Esophagus squamous epithelium (tissue), 5 donors: ENCODE data around the gene TMEM229A. TPM values are rescaled to one million over a fixed set of nuclear protein-coding genes. Genes with fewer than 3 reads are reported as not detected.

Source experiments
- DNase-seq: peaks from one replicate; lab custom pipeline; 2025; lab: John Stamatoyannopoulos, UW
- H3K27ac ChIP-seq, 4 donors: fragments of 200-600 bp; sonication (generic); one replicate each; pipeline ENCODE4 v1.5.1; 2016 to 2019; ENCODE audit warnings: mild to moderate bottlenecking in 1 of 4
- H3K27me3 ChIP-seq, 4 donors: fragments of 200-600 bp; sonication (generic); 1 replicate in 3 of 4; 2 replicates in 1 of 4; pipeline versions ENCODE4 v1.5.1 to v1.6.0; 2017 to 2021; ENCODE audit warnings: antibody characterized with exemption in 1 of 4
- H3K36me3 ChIP-seq, 3 donors: fragments of 200-600 bp; sonication (generic); one replicate each; pipeline ENCODE4 v1.5.1; 2016 to 2019
- H3K4me1 ChIP-seq, 3 donors: fragments of 200-600 bp; sonication (generic); one replicate each; pipeline ENCODE4 v1.5.1; 2017 to 2019
- H3K4me3 ChIP-seq, 4 donors: fragments of 200-600 bp; sonication (generic); 1 replicate in 3 of 4; 2 replicates in 1 of 4; pipeline ENCODE4 v1.5.1; 2016 to 2019; ENCODE audit warnings: mild to moderate bottlenecking in 2 of 4, moderate library complexity in 1 of 4
- H3K9me3 ChIP-seq, 3 donors: fragments of 200-600 bp; sonication (generic); one replicate each; pipeline ENCODE4 v1.5.1; 2016 to 2019
- CTCF ChIP-seq, 6 experiments: fragments of 450-650 bp in 4 of 6; fragments of 200-600 bp in 2 of 6; sonication (generic) in 2 of 6; IDR thresholded peaks; one replicate each; pipeline ENCODE4 v1.5.1; 2016 to 2019; ENCODE audit warnings: antibody characterized with exemption in 6 of 6, mild to moderate bottlenecking in 4 of 6, moderate library complexity in 4 of 6
- POLR2A ChIP-seq, 4 donors: fragments of 450-650 bp; IDR thresholded peaks; one replicate each; pipeline ENCODE4 v1.6.1; 2017; ENCODE audit warnings: antibody characterized with exemption in 4 of 4, mild to moderate bottlenecking in 4 of 4, moderate library complexity in 3 of 4
- WGBS, 2 donors: methylation state at CpG; one replicate each; pipeline ENCODE4 v1.1.5; 2018; 5-methylcytosine and 5-hydroxymethylcytosine counted together
- intact Hi-C: fragments of 100-400 bp; cut with DNase I; formaldehyde crosslinking; loops from one replicate; pipeline ENCODE4 v1.15.0; 2022
- total RNA-seq, 4 donors: library from RNA; depleted of rRNA; stranded (reverse); fragments of >200 nt; gene quantifications; one replicate each; pipeline ENCODE4 v1.1.0, GENCODE V29; 2016
- donor health status: DM: yes; HTN: yes; CAD: no.

The TMEM229A gene
- total RNA-seq, 4 donors from 2014 or later = not detected

GRCh38 chr7:124059375-124059774 is 26.5 kb upstream of the TMEM229A start:
- Histone ChIP-seq H3K36me3 (no peaks in the 10 kb centered on the region), H3K4me3 (no peak overlapping the region), H3K9me3 (no peaks in the 10 kb centered on the region), H3K27ac (no peak overlapping the region), H3K27me3 (no peaks in the 10 kb centered on the region), H3K4me1 (no peaks in the 10 kb centered on the region)
- DNase-seq = no peak
- WGBS, 2 donors = 49 to 57% methylated on average over 4 of the region's 4 CpGs
- intact Hi-C loops = no loop called here
- TF ChIP-seq POLR2A (IDR thresholded peaks at IDR 0.05) = no peak
- TF ChIP-seq CTCF (IDR thresholded peaks at IDR 0.05) = no peak

- TF ChIP-seq POLR2A (IDR thresholded peaks at IDR 0.05) (no peak), CTCF (IDR thresholded peaks at IDR 0.05) (no peak)
- no peaks in the 10 kb centered on the region for H3K9me3 ChIP-seq
- no peak overlapping the region for H3K4me3 ChIP-seq
Measured at GRCh38 chr7:124058515-124058914, 25.6 kb upstream of the TMEM229A start.

GRCh38 chr7:124057872-124058271 is 25.0 kb upstream of the TMEM229A start:
- TF ChIP-seq POLR2A (IDR thresholded peaks at IDR 0.05) = no peak
- TF ChIP-seq CTCF (IDR thresholded peaks at IDR 0.05) = no peak
- intact Hi-C loops = no loop called here
- 66 to 67% methylated on average over 5 of the region's 5 CpGs for WGBS, 2 donors
- H3K27ac ChIP-seq = no peak overlapping the region
- no peaks in the 10 kb centered on the region for H3K9me3 ChIP-seq
- H3K4me3 ChIP-seq = no peak overlapping the region
- H3K4me1 ChIP-seq = no peaks in the 10 kb centered on the region
- no peak for DNase-seq
- no peaks in the 10 kb centered on the region for H3K36me3 ChIP-seq
- no peaks in the 10 kb centered on the region for H3K27me3 ChIP-seq

More at GRCh38 chr7:124058515-124058914, 25.6 kb upstream of the TMEM229A start:
- H3K36me3 ChIP-seq = no peaks in the 10 kb centered on the region
- no peak for DNase-seq
- H3K4me1 ChIP-seq = no peaks in the 10 kb centered on the region
- H3K27ac ChIP-seq = no peak overlapping the region
- intact Hi-C loops = no loop called here
- WGBS, 2 donors = 67 to 71% methylated on average over 2 of the region's 2 CpGs
- no peaks in the 10 kb centered on the region for H3K27me3 ChIP-seq

GRCh38 chr7:124056234-124056633 is 23.4 kb upstream of the TMEM229A start:
- 35 to 52% methylated on average over 1 of the region's 1 CpG for WGBS, 2 donors

More at GRCh38 chr7:124056234-124056633, 23.4 kb upstream of the TMEM229A start:
- Histone ChIP-seq H3K9me3 (no peaks in the 10 kb centered on the region), H3K4me3 (no peak overlapping the region), H3K4me1 (no peaks in the 10 kb centered on the region), H3K36me3 (no peaks in the 10 kb centered on the region), H3K27me3 (no peaks in the 10 kb centered on the region), H3K27ac (no peak overlapping the region)
- no peak for TF ChIP-seq CTCF (IDR thresholded peaks at IDR 0.05)
- no peak for TF ChIP-seq POLR2A (IDR thresholded peaks at IDR 0.05)
- DNase-seq = no peak
- intact Hi-C loops = no loop called here
